Measurements from ENCODE around the gene TCOF1. TPM values are rescaled to one million over a fixed set of nuclear protein-coding genes. Genes with fewer than 3 reads are reported as not detected.

TCOF1 gene
- total RNA-seq, 1 donor from 2014 or later = 24.8 TPM

DNA sequence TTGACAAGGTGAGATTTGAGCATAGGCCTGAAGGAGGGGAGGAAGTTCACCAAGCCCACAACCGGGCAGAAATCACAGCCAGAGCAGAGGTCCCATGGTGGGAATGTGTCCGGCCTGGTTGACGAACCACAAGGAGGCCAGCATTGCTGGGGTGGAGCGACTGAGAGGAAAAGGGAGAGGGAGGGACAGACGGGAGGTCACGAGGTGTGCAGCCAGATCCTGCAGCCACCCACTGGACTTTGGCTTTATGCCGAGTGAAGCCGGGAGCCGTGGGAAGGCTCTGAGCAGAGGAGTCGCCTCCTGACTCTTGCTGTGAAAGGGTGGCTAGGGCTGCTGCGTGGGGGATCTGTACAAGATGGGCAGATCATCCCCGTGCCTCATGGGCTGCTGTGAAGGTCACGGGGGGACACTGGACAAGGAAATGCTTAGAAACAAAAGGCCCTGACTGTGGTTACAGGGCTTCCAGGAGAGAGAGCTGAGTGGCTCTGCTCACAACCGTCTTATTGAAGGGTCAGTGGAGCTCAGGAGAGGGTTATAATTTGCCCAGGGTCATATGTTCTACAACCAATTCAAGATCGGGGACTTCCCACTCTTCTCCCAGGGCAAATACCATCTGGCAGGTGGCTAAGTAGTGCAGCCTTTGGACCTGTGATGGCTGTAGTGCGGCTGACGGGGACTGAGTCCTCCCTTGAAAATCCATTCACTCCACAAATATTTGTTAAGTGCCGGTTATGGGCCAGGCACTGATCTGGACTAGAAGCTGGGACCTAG lies 70.8 kb downstream of the TCOF1 start:
- DNase-seq (ENCODE audit: low read depth) = peak; percentile 57

DNA sequence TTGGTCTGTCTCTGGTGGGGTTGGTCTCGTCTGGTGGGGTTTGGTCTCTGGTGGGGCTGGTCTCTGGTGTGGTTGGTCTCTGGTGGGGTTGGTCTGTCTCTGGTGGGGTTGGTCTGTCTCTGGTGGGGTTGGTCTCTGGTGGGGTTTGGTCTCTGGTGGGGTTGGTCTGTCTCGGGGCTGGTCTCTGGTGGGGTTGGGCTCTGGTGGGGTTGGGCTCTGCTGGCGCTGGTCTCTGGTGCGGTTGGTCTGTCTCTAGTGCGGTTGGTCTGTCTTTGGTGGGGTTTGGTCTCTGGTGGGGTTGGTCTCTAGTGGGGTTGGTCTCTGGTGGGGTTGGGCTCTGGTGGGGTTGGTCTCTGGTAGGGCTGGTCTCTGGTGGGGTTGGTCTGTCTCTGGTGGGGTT lies 71.5 kb downstream of the TCOF1 start:
- DNase-seq (ENCODE audit: low read depth) = no peak

DNA sequence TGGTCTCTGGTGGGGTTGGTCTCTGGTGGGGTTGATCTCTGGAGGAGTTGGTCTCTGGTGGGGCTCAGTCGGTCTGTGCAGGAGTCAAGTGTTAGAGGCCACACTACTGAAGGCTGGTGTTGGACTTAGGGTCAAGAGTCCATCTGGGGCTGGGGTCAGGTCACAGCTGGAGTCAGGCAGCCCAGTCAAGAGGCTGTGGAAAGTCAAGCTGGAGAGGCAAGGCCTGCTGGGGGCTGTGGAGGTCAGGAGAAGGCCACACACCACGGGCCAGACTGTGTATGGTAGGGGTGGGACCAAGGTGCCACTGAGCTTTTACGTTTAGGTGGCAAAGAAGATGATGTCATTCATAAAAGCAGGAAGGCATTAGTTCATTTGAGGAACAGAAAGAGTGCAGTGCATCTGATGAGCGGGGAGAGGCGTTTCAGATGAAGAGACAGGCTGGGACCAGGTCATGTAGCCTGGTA lies 71.9 kb downstream of the TCOF1 start:
- DNase-seq (ENCODE audit: low read depth) = no peak

DNA sequence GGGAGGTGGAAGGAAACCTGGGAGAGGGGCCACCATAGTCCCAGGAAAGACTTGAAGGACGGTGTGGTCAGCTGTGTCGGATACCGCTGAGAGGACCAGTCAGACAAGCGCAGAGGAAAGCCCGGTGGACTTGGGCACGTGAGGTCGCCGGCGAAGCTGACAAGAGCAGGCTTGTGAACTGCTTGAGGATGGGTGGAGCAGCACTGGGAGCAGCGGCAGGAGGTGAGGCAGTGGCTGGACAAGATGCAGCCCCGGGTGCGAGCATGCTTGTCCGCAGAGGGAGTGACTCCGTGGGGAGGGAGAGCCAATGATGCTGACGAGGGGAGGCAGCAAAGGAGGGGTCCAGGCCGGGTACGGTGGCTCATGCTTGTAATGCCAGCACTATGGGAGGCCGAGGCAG lies 73.6 kb downstream of the TCOF1 start:
- no peak for DNase-seq (ENCODE audit: low read depth)

DNA sequence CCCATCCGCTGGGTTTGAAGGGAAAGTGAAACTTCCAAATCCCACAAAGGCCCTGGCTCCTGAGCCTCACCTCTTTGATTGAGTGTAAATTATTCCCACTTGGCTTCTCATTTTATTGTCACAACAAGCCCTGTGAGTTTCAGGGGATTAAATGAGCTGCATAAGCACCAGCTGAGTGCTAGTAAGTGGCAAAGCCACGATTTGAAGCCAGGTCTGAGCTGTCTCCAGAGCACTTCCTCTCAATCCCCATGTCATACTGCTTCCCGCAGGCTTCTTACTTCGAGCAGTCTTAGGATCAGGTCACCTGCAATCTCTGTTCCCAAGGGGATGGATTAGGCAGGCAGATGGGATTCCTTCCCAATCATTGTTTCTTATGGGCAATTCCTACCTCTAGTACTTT lies 74.1 kb downstream of the TCOF1 start:
- DNase-seq (ENCODE audit: low read depth) = no peak

DNA sequence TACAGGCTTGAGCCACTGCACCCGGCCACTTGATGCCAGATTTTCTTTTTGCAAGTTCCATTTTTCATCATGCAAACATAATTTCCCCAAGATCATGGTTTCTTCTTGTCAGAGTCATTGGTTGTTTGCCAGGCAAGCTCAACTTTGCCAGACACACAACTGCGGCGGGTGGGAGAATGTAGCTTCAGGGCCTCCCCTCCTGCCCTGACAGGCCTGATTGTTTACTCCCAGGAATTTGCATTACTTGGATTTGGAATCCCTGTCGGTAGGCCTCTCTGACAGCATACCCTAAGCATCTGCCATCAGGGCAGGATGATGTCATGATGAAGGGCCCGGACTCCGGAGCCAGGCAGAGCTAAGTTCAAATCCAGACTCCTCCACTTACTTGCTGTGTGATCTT lies 77.0 kb downstream of the TCOF1 start:
- peak; percentile 34 for DNase-seq (ENCODE audit: low read depth)

DNA sequence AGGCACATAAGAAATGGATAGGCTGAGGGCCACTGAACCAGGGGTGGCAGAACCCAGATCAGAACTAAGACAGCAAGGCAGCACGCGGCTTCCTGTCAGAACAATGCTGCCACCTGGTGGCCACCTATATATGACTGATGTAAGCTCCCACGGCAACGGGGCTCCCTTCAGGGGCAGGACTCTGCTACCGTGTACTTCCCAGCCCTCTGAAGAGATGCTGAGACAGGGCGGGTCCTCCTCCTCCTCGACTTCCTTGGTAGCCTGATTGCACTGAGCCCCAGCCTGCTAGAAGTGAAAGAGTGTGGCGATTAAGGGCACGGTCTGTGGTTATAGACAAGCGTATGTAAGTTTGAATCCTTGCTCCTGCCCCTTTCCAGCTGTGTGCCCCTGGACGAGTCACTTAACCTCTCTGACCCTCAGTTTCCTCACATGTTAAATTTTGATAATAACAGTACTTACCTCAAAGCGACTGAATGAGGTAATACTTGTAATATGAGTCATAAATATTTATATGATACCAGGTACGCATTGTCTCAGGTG lies 78.7 kb downstream of the TCOF1 start:
- peak; percentile 82 for DNase-seq (ENCODE audit: low read depth)

DNA sequence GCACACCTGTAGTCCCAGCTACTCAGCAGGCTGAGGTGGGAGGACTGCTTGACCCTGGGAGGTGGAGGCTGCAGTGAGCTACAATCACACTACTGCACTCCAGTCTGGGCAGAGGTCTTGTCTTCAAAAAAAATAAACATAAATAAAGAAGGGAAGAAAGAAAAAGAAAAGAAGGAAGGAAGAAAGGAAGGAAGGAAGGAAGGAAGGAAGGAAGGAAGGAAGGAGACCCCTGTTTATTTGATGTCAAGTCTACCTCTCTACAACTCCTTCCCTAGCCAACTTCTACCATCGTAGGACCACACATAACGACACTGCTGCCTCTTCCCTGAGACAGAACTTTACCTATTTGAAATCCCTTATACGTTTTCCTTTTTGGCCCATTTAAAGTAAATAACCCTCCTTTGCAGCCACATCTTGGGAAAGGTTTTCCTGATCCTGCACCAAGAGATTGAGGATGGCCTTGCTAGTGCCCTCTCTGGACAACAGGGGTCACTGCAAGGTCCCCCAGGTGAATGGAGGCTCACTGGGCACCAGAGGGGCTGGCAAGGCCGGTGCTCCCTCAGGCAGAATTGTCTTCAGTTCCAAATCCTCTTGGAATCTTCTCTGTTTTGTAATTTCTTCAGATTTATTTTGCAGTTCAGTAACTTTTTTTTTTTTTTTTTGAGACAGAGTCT lies 81.5 kb downstream of the TCOF1 start:
- DNase-seq (ENCODE audit: low read depth) = peak; percentile 49

DNA sequence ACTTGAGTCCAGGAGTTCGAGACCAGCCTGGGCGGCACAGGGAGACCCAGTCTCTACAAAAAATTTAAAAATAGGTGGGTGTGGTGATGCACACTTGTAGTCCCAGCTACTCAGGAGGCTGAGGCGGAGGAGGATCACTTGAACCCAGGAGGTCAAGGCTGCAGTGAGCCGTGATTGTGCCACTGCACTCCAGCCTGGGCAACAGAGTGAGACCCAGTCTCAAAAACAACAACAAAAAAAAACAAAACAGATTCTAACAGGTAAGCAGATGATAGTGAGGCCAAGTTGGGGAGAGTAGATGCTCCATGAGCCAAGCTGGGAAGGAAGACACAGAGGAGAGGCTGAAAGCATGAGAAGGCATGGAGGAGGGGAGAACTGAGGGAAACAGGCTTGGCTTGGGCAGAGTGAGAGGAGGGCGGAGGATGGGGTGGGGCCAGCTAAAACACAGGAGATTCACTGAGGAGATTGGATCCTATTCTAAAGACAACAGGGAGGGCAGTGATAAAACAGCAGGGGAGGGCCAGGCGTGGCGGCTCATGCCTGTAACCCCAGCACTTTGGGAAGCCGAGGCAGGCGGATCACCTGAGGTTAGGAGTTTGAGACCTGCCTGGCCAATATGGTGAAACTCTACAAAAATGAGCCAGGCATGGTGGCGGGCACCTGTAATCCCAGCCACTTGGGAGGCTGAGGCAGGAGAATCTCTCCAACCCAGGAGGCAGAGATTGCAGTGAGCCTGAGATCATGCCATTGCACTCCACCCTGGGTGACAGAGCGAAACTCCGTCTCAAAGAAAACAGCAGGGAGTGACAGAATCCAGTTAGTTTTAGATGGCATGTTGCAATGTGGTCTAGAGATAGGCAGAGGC lies 83.7 kb downstream of the TCOF1 start:
- DNase-seq (ENCODE audit: low read depth) = no peak

DNA sequence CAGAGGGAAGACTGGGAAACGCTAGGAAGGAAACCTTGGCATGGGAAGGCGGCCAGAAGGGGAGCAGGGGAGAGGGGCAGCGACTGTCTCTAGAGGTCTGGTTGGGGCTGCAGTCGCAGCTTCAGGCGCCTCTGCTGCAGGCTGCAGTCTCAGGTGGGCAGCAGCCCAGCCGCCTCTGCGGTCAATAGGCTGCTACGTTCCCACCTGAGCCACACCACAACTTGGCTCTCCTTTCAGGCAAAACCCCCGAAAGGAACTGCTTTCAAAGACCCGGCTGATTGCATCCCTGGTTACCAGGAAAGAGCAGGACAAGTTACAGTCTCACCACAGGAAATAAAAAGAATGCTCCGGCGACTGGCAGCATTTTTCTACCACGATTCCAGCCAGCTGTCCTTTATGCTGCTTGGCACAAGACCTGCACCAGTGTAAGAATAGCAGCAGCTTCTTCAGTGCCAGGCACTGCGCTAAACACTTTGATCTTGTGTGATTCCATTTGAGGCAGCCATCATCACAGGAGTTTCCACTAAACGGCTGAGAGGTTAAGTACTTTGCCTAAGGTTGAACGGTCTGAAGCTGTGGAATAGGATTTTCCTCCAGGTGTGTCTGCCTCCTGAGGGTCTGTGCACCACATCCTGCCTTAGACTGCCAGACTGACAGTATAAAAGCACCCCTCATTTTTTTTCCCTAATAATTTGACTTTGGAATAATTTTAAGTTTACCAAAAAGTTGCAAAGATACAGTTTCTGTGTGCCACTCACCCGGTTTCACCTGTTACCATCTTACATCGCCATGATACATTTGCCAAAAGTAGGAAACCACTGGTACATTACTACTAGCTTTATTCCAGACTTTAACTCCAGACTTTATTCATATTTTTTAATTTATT lies 84.6 kb downstream of the TCOF1 start:
- DNase-seq (ENCODE audit: low read depth) = peak; percentile 83

DNA sequence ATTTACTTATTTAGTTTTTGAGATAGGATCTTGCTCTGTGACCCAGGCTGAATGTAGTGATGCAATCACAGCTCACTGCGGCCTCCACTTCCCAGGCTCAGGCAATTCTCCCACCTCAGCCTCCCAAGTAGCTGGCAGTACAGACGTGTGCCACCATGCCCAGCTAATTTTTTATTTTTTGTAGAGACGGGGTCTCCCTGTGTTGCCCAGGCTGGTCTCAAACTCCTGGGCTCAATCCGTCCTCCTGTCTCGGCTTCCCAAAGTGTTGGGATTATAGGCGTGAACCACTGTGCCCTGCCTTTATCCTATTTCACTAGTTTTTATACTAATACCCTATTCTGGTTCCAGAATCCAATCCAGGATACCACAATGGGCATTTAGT lies 85.2 kb downstream of the TCOF1 start:
- no peak for DNase-seq (ENCODE audit: low read depth)

DNA sequence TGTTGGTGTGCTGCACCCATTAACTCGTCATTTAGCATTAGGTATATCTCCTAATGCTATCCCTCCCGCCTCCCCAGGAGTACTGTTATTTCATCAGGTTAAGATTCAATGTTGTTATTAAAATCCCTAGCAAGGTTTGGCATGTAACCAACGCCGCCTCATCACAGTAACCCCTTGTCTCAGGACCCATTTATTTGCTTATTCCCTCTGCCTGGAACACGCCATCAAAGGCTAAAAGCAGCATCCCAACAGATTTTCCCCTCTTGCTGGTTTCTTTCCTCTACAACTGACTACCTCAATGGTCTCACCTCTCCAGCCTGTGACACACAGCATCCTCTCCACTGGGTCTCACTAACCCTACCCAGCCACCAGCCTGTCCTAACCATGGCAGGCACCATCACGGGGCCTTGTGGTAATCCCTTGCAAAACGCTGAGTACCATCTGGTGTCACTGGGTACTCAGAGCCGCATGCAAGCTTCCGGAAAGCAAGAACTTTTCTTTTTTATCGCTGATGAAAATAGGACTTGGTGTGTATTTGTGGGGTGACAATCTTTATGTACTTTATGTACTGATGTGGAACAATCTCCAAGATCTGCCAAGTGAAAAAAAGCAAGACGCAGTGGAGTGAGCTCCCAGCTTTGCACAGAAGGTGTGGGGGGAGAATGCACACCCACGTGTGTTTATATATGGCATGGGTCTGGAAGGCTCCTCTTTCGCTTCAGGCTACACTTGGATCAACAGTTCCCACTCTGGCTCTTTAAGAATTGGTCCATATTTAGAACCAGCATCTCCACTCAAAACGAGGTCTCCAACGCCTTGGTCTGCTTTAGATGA lies 86.0 kb downstream of the TCOF1 start:
- no peak for DNase-seq (ENCODE audit: low read depth)

DNA sequence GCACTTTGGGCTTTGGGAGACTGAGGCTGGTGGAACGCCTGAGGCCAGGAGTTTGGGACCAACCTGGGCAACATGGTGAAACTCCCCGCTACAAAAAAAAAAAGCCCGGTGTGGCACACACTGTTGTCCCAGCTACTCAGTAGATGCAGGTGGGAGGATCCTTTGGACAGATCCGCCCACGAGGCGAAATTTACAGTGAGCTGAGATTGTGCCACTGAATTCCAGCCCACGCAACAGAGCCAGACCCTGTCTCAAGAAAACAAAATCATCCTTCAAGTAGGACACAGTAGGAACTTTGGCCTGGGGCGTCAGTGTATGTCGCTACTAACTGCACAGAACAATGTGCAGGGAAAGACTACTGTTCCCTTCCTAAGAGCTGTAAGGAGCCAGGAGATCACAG lies 87.3 kb downstream of the TCOF1 start:
- no peak for DNase-seq (ENCODE audit: low read depth)

DNA sequence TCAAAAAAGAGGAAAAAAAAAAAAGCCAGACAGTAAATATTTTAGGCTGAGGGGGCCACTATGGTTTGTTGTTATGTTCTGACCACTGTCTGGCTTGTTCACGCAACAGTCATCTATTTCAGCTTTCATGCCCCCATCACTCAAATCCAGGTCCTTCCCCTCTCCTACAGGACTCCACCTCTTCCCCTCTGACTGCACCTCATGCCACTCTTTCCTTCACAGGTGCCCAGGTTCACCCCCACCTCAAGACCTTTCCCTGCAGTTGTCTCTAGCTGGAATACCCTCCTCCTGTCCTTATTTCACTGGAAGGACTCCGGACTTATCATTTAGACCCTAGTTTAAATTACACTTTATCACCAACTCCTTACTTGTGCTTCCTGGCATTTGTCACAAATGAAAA lies 88.6 kb downstream of the TCOF1 start:
- no peak for DNase-seq (ENCODE audit: low read depth)

DNA sequence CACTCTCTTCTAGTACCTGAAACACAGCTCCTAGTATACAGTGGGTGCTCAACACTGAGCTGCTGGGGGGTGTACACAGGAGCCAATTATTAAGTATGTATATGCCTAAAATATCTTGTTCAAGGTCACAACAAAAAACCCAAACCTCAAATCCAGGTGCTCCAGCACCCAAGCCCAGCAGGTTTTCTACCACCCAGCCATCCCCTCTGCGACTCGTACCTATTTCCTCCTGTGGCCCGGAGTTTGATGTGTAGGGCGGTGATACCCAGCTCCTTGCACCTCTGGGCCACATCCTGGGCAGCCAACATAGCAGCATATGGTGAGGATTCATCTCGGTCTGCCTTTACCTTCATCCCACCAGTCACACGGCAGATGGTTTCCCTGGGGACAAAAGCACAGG lies 89.1 kb downstream of the TCOF1 start:
- DNase-seq (ENCODE audit: low read depth) = no peak

DNA sequence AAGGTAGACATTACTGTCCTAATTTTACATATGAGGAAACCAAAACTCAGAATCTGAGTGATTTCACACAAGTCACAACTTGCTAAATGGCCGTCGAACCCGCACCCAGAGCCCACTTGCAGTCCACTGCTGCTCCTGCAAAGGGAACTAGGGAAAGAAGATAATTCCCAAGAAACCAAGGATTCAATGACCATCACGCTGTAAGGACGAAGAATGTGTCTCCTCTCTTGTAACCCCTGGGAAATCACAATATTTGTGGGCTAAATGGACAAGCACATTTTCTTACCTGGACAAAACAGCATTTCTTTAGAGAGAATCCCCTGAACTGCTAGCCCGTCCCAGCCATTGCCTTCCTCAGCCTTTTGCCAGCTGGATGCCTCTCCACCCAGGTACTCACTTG lies 89.7 kb downstream of the TCOF1 start:
- no peak for DNase-seq (ENCODE audit: low read depth)

DNA sequence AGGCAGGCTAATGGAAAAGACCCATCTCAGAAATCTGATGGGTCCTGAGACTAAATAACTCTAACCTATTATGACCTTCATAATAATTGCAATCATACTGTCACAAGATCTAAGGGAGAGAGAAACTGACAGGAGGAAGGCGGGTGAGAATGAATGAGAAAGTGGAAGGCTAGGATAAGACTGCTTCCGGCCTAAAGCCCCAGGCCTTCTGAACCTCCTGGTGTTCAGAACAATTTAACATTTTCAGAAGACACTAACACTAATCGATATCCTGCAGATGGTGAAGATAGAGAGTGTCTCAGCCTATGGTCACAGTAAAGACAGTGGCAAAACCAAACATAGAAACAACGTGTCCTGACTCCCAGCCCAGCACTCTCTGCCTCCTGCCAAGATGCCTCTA lies 90.8 kb downstream of the TCOF1 start:
- DNase-seq (ENCODE audit: low read depth) = no peak

DNA sequence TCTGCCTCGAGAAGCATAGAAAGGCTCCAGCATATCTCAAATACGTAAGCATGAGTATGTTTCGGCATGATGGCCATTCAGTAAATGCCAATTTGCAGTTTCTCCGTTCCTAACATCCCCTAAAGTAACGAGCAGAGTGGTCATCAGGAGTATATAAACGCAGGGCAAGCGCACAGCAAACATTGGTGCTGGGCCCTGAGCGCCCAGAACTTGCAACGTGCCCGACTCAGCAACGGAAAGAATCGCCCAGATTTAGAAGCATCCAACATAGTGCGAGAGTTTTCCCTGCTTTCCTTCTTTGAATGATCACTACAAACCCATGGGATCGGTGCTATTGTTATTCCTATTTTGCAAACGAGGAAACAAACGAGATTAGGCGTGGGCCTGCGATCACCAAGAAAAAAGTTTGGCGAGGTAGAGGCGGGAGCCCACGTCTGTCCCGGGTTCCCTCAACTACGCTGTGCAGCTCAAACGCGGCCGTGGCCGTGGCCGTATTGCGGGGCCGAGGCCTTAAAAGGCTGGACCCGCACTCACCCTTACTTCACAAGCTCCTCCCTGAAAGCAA lies 91.5 kb downstream of the TCOF1 start:
- peak; percentile 36 for DNase-seq (ENCODE audit: low read depth)
